HEK293 (cell line): ENCODE measurements around the gene CADM1.

ENCODE experiments used
- CTCF ChIP-seq: fragments of 450-650 bp; formaldehyde crosslinking; IDR thresholded peaks from 2 replicates; pipeline ENCODE4 v1.5.1; 2016; ENCODE audit warnings: missing biosample characterization, missing genetic modification characterization
- GLIS1 ChIP-seq: fragments of 450-650 bp; formaldehyde crosslinking; IDR thresholded peaks from 2 replicates; pipeline ENCODE4 v1.5.1; 2016; ENCODE audit warnings: missing biosample characterization, missing genetic modification characterization
- KLF1 ChIP-seq: fragments of 450-650 bp; formaldehyde crosslinking; IDR thresholded peaks from 2 replicates; pipeline ENCODE4 v1.5.1; 2016; ENCODE audit warnings: missing biosample characterization, missing genetic modification characterization
- YY1 ChIP-seq: fragments of 450-650 bp; formaldehyde crosslinking; IDR thresholded peaks from 2 replicates; pipeline ENCODE4 v1.5.1; 2018; ENCODE audit warnings: missing biosample characterization, missing genetic modification characterization
- ZNF830 ChIP-seq: fragments of 450-650 bp; IDR thresholded peaks from 2 replicates; pipeline ENCODE4 v1.5.0; 2018; ENCODE audit warnings: missing biosample characterization, missing genetic modification characterization, low read depth, mild to moderate bottlenecking, moderate library complexity

GRCh38 chr11:115144014-115144413, 360.2 kb downstream of the CADM1 start:
- TF ChIP-seq CTCF (tag by site-specific recombination) (no peak), GLIS1 (tag by site-specific recombination) (no peak), ZNF830 (tag by site-specific recombination) (no peak), KLF1 (tag by site-specific recombination) (no peak), YY1 (tag by site-specific recombination) (no peak)
